Measurements from ENCODE around the gene CRB2.

GRCh38 chr9:123401879-123402513, 46.0 kb downstream of the CRB2 start:
- TF ChIP-seq CTCF (IDR thresholded peaks at IDR 0.05; ENCODE audit: poor library complexity) = peak; percentile 70
- TF ChIP-seq EZH2 (IDR thresholded peaks at IDR 0.05; ENCODE audit: borderline replicate concordance) = no peak
